Stimulated activated naive CD8-positive, alpha-beta T cell treated with anti-CD3 and anti-CD28 coated beads, Interleukin-15, amount 100 ng/mL, for 72 hours (primary cell): ENCODE data around the gene CTIF.
A peak's percentile ranks its signal among the peaks of the same experiment; 100 is the strongest.

Source experiments
- ATAC-seq: fragments of 150-1000 bp; cut with Tn5 transposase; 2 replicates; pipeline ENCODE4 v1.10.0; 2021; ENCODE audit warnings: mild to moderate bottlenecking, moderate library complexity
- DNase-seq, 2 donors: peaks; one replicate each; pipeline ENCODE4 v3.0.0; 2021 to 2022
- H3K27ac Mint-ChIP-seq, 2 donors: one replicate each; pipeline ENCODE4 v1.8.0; 2022; ENCODE audit warnings: mild to moderate bottlenecking in 2 of 2, mixed read lengths in 2 of 2, moderate library complexity in 2 of 2
- H3K27me3 Mint-ChIP-seq: one replicate; pipeline ENCODE4 v1.8.0; 2022; ENCODE audit warnings: mixed read lengths
- H3K4me1 Mint-ChIP-seq: one replicate; pipeline ENCODE4 v1.8.0; 2022; ENCODE audit warnings: mild to moderate bottlenecking, mixed read lengths
- H3K4me3 Mint-ChIP-seq, 2 donors: one replicate each; pipeline ENCODE4 v1.8.0; 2022; ENCODE audit warnings: mild to moderate bottlenecking in 2 of 2, mixed read lengths in 2 of 2, moderate library complexity in 1 of 2
- H3K9me3 Mint-ChIP-seq, 2 donors: one replicate each; pipeline ENCODE4 v1.8.0; 2022; ENCODE audit warnings: mixed read lengths in 2 of 2

The CTIF gene

DNA sequence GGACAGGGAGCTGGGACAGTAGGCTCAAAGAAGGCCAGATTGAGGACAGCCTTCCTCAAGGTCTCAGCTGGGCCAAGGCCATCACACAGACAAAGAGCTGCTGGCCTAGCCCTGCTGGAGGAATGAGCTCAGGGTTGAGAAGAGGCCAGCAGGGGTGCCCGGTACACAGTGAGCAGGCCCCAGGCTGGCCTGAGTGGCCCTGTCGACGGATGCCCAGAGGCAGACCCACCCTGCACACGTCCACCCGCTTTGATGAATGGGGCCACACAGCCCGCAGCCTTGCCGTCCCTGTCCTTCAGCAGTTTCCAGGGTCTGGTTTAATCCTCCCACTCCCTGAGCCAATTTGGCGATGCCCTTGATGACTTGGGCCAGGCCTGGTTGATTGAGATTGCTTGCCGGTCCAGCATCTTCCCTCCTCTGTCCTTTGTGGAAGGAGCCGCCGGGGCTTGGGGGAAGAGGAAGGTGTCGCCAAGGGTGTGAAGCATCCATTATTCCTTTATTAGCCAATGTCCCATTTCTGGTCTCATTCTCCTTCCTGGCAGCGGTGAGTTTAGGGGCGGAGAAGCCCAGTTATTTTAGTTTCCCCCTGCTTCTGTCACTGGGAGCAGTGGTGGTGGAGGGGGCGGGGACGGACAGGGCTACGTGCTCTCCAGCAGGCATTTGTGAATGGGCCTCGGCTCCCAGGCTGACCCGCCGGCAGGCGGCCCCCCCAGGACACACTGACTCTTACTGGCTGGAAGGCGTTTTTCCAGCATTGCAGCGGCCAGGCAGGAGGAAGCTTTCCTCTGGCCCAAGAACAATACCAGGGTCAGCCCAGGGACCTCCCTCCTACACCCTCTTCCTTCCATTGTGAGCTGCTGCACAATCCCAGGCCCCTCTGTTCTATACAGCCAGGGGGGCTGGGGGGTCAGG lies 141.8 kb downstream of the CTIF start:
- ATAC-seq: no peak
- H3K4me3 Mint-ChIP-seq: no peak overlapping the region
- peaks cover 7% of the 10 kb centered on the region for H3K4me1 Mint-ChIP-seq
- no peaks in the 10 kb centered on the region for H3K27me3 Mint-ChIP-seq
- no peaks in the 10 kb centered on the region for H3K9me3 Mint-ChIP-seq
- no peak overlapping the region for H3K27ac Mint-ChIP-seq
- no peak for DNase-seq

DNA sequence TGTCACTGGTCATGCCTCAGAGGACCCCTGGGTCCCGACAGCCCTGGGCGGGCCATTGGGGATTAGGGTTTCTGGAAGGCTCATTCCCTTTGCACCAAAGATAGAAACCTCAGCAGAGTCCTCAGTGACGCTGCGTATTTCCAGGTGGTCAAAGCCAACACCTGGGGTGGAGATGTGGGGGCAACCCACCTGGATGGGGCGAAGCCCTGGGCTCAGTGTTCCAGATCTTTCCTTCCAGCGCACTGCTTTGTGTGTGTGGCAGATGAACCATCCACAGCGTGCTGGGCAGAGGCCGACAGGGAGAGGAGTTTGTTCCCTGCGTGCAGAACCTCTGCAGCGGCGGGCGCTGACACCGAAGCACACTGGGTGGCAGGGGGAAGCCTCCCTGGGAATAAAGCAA lies 143.9 kb downstream of the CTIF start:
- Mint-ChIP-seq H3K4me1 (peaks cover 6% of the 10 kb centered on the region), H3K9me3 (no peaks in the 10 kb centered on the region), H3K27ac (no peak overlapping the region), H3K27me3 (no peaks in the 10 kb centered on the region), H3K4me3 (no peak overlapping the region)
- ATAC-seq (no peak), DNase-seq (no peak)

DNA sequence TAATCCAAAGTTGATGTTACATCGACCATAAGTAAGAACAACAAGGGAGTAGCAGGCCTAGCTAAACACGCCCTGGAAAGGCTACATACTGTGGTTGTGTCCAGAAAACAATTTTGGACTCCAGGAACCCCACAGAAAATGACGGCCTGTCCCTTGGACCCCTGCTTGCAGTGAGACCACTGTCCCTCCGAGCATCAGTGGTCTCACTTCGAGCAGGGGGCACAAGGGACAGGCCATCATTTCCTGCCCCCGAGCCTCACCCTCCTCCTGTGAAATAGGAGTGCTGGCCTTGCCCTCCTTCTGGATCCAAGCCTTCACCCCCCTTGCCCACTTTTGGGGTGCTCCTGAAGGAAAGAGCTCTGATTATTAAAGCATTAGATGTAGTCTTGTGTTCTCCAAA lies 144.4 kb downstream of the CTIF start:
- no peaks in the 10 kb centered on the region for H3K9me3 Mint-ChIP-seq
- DNase-seq (no peak), ATAC-seq (no peak)
- no peak overlapping the region for H3K4me3 Mint-ChIP-seq
- no peaks in the 10 kb centered on the region for H3K27me3 Mint-ChIP-seq
- peak overlapping the region in 1 of 2 donors; percentile 78 for H3K27ac Mint-ChIP-seq
- peaks cover 6% of the 10 kb centered on the region for H3K4me1 Mint-ChIP-seq

DNA sequence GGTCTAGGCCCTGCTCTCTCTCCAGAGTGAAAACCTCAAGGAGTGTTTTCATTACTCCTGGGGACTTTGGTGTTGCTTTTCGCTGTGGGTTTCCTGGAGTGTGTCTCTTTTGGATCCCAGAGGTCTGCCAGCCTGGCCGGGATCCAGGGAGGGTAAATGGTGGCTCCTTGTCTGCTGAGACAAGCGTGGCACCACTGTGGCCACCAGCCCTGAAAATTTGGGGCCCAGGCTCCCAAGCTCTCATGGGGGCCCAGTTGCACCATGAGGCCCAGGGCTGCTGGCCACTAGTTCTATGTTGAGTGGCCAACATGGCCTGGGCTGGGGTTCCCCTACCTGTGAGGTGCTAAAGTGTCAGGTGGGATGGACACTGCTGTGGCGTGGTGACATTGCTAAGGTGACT lies 144.8 kb downstream of the CTIF start:
- Mint-ChIP-seq H3K4me1 (peaks cover 6% of the 10 kb centered on the region), H3K4me3 (no peak overlapping the region), H3K27ac (no peak overlapping the region), H3K27me3 (no peaks in the 10 kb centered on the region), H3K9me3 (no peaks in the 10 kb centered on the region)
- DNase-seq: no peak
- ATAC-seq: no peak

DNA sequence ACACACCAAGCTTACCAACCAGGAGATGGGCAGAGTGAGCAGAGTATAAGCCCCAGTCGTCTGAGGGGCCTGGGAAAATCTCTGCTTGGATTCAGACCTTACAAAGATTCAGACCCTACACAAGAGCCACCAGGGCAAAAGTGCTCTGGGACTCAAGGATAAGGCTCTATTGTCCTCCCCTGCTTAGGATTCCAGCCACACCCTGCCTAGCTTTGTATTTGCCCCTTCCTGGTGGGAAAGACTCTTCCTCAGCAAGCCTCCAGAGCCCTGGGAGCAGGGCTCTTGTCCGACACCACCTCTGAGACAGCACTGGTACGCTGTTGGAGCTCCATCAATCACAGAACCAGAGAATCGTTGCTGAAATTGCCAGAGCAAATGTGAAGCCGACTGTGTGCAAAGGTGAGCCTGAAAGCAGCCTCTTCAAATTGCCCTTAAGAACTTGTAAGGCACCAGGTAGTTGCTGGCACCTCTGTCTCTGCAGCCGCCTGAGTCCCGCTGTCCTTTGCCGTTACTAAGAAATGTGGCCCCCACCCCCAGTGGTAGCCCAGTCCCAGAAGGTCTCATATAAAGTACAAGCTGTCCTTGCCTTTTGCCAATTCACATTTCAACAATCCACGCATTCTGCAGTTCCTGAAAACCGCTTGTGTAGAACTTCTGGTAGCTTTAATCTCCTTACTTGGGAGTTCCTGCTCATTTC lies 148.7 kb downstream of the CTIF start:
- no peak overlapping the region for H3K4me3 Mint-ChIP-seq
- ATAC-seq: no peak
- DNase-seq: no peak
- H3K27me3 Mint-ChIP-seq: no peaks in the 10 kb centered on the region
- H3K4me1 Mint-ChIP-seq: no peaks in the 10 kb centered on the region
- no peak overlapping the region for H3K27ac Mint-ChIP-seq
- H3K9me3 Mint-ChIP-seq: no peaks in the 10 kb centered on the region

DNA sequence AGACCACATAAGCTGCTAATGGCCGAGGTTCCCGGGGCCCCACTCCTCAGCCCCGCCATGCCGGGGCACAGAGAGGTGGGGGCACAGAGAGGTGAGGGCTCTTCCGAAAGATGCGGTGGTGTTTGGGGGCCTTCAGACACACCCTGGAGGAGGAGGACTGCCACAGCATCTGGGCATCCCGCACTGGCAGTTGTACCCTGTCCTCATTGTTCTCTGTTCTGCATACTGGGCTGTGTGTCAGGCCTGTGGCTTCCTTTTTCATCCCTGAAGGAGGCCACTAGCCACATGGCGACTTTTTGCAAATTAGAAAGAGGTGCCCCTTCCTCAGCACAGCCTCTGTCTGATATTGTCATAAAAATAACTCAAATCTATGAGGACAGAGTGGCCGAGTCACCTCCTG lies 150.1 kb downstream of the CTIF start:
- no peak overlapping the region for H3K27ac Mint-ChIP-seq

DNA sequence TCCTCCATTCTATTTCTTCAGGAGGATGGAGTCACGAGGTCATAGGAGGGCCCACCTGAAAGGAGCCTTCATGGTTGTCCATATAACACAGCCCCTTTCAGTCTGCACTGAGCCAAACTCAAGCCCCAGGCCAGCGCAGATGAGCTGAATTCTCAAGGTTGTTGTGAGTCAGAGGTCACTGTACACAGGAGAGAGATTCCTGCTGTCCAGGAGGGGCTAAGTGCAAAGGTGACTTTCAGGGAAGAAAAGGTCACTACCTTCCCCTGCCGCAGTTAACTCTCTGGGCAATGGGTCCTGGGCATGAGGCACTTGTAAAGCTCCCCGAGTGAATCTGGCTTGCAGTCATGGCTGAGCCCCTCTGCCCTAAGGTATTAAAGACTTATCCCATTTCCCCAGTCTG lies 150.7 kb downstream of the CTIF start:
- no peak overlapping the region for H3K27ac Mint-ChIP-seq
- no peak for ATAC-seq
- DNase-seq: no peak
- no peak overlapping the region for H3K4me3 Mint-ChIP-seq
- H3K4me1 Mint-ChIP-seq: no peaks in the 10 kb centered on the region
- no peaks in the 10 kb centered on the region for H3K27me3 Mint-ChIP-seq
- no peaks in the 10 kb centered on the region for H3K9me3 Mint-ChIP-seq

More for the DNA sequence above, 150.1 kb downstream of the CTIF start:
- ATAC-seq (no peak), DNase-seq (no peak)
- Mint-ChIP-seq H3K4me3 (no peak overlapping the region), H3K4me1 (no peaks in the 10 kb centered on the region), H3K9me3 (no peaks in the 10 kb centered on the region), H3K27me3 (no peaks in the 10 kb centered on the region)

DNA sequence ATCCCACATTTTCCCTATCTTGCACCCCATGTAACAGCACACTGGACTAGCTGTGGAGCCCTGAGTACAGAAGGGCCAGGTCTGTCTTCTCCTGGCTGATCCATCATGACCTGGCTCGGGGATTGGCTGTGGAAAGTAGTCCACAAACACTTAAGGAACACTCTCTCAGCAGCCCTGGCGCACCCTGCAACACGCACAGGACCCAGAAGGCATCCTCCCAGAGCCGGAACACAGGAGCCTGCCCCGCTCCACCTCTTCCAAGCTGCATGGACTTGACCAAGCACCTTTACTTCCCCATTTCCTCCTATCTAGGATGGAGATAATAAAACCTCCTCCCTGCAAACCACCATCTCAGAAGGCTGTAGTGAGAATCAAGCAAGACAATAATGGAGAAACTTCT lies 151.7 kb downstream of the CTIF start:
- ATAC-seq: no peak
- no peak for DNase-seq
- Mint-ChIP-seq H3K4me1 (no peaks in the 10 kb centered on the region), H3K9me3 (no peaks in the 10 kb centered on the region), H3K4me3 (no peak overlapping the region), H3K27me3 (no peaks in the 10 kb centered on the region), H3K27ac (no peak overlapping the region)

DNA sequence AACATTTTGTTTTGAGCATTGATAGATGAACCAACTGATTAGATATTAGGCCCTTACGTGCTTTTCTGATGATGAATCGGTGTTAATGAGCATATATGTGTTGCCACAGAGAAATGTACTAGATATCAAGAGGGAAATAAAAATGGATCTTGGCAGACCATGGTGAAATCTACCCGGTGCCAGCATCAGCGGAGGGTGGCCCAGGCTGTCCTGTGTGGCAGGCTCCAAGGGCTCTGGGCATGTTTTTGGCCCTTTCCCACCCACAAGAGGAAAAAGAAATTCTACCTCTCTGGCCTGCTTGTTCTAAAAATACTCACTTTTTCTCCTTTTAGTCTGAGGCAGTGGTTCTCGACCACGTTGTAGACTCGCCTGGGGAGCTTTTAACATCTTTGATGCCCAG lies 154.2 kb downstream of the CTIF start:
- Mint-ChIP-seq H3K4me3 (no peak overlapping the region), H3K9me3 (no peaks in the 10 kb centered on the region), H3K4me1 (no peaks in the 10 kb centered on the region), H3K27me3 (no peaks in the 10 kb centered on the region), H3K27ac (no peak overlapping the region)
- DNase-seq (no peak), ATAC-seq (no peak)

DNA sequence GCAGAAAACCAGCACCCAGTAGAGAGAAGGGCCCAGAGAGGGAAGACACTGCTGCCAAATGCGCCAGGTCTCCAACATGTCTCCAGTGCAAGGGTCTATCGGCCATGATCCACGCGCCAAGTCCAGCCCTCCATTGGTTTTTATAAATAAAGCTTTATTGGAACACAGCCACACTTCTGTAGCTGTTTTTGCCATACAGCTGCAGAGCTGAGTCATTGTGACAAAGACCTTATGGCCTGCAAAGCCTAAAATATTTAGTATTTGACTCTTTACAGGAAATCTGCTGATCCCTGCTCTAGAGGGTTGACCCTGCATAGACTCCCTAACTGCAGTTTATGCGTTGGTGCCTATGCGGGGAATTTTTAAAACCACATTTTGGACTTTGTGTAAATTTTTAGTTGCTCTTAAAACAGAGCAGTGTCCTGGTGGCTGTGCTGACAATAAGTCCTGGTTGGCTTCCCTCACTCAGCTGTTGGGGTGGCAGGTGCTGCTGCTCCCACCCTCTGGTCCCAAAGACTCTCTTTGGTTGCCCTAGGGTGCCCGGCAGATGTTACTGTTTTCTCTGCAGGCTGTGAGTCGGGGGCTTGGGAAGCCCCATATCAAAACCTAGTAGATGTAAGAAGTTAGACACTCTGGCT lies 154.9 kb downstream of the CTIF start:
- Mint-ChIP-seq H3K4me3 (no peak overlapping the region), H3K27me3 (no peaks in the 10 kb centered on the region), H3K4me1 (peaks cover 4% of the 10 kb centered on the region), H3K27ac (peak overlapping the region in 1 of 2 donors; percentile 89), H3K9me3 (no peaks in the 10 kb centered on the region)
- DNase-seq (no peak), ATAC-seq (no peak)

DNA sequence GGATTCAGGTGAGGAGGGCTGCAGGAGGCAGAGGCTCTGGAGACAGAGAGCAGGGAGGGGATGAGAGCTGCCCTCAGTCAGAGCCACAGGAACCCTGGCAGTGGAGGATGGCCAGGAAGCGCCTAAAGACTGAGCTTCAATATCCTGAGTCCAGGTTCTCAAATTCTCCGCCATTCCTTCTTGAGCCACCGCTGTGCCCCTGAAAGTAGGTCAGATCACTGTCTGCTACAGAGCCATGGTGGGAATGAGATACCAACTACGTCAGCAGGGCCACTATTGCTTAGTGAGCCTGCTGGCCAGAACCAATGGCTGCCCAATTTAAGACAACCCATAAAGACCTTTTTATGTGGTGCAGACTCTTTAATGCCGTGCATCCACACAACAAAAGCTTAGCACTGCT lies 155.5 kb downstream of the CTIF start:
- peak overlapping the region in 1 of 2 donors; percentile 89 for H3K27ac Mint-ChIP-seq
- DNase-seq: no peak
- no peaks in the 10 kb centered on the region for H3K9me3 Mint-ChIP-seq
- peaks cover 7% of the 10 kb centered on the region for H3K4me1 Mint-ChIP-seq
- no peak overlapping the region for H3K4me3 Mint-ChIP-seq
- no peak for ATAC-seq
- no peaks in the 10 kb centered on the region for H3K27me3 Mint-ChIP-seq

DNA sequence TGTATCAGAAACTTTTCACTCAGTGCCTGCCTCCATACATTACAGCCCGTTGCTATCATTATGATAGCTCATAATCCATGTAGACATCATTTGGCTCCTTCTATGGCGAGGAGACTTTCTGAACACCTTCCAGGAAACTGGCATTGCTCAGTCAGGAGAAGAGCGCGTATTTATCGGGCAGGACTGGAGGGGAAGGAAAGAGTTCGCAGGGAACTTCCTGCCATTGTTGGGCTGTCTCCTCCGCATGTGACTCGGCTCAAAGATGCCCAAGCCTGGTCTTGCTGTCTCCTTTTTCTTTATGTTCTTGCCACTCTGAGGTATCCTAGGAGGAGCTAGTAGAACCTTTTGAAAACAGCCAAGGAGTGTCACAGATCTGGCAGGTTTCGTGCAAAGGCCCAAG lies 156.8 kb downstream of the CTIF start:
- DNase-seq (no peak), ATAC-seq (no peak)
- Mint-ChIP-seq H3K27me3 (no peaks in the 10 kb centered on the region), H3K9me3 (no peaks in the 10 kb centered on the region), H3K27ac (no peak overlapping the region), H3K4me3 (no peak overlapping the region), H3K4me1 (peaks cover 15% of the 10 kb centered on the region)

DNA sequence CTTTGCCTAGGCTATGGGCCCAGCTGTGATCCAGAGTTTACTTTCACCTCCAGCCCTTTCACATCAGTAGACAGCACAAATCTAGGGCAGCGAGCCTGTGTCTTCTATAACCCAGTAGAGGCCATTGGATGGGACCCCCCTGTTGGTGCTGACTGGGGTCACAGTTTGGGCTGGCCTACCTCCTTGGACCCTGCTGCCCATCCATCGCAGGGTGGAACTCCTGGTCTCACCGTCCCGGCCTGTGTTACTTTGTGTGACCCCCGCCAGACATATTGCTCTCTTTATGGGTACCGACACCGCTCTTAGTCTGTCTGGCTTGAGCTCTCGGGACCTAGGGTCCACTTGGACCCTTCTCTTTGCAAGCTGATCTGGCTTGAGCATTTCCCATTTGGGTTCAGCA lies 157.4 kb downstream of the CTIF start:
- Mint-ChIP-seq H3K4me3 (no peak overlapping the region), H3K27ac (peak overlapping the region in 1 of 2 donors; percentile 91)

DNA sequence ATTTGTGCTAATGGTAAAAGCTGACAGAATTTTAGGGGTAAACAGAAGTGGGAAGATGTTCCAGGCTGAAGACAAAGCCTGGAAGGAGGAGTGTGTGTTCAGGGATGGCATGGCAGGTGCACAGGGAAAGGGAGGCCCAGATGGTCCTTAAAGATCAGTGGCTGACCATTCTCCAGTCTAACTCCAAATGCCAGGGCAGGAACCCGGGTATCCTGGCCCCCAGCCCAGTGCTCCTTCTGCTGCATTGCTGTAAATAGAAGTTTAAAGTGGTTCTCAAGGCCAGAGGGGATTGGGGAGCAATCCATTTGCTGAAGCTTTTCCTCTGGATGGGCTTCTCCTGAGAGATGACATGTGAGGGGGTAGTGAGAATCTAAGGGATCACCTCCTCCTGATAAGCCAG lies 158.6 kb downstream of the CTIF start:
- H3K27ac Mint-ChIP-seq: no peak overlapping the region
- DNase-seq: no peak
- no peak for ATAC-seq
- no peaks in the 10 kb centered on the region for H3K9me3 Mint-ChIP-seq
- H3K4me1 Mint-ChIP-seq: peaks cover 28% of the 10 kb centered on the region
- H3K4me3 Mint-ChIP-seq: no peak overlapping the region
- no peaks in the 10 kb centered on the region for H3K27me3 Mint-ChIP-seq

More for the DNA sequence above, 157.4 kb downstream of the CTIF start:
- Mint-ChIP-seq H3K4me1 (peaks cover 18% of the 10 kb centered on the region), H3K27me3 (no peaks in the 10 kb centered on the region), H3K9me3 (no peaks in the 10 kb centered on the region)
- no peak for ATAC-seq
- no peak for DNase-seq

DNA sequence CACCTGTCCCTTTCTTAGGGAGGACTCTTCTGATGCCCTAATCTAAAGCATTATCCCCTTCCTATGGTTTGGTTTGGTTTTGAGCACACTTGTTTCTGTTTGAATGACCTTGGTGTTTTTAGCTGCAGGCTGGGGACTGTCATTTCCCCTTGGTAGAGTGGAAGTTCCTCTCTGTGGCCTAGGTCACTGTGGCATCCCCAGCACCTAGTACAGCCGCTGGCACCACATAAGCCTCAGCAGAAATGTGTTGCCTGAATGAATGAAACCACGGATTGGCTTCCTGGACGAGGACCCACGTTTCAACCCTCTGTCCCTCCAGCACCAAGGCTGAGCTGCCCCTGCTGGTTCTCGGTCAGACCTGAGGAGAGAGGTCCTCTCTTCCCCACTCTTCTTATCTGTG lies 159.9 kb downstream of the CTIF start:
- Mint-ChIP-seq H3K27me3 (no peaks in the 10 kb centered on the region), H3K4me3 (no peak overlapping the region), H3K9me3 (no peaks in the 10 kb centered on the region), H3K27ac (no peak overlapping the region), H3K4me1 (peaks cover 40% of the 10 kb centered on the region)
- DNase-seq: no peak
- peak; percentile 61 for ATAC-seq

DNA sequence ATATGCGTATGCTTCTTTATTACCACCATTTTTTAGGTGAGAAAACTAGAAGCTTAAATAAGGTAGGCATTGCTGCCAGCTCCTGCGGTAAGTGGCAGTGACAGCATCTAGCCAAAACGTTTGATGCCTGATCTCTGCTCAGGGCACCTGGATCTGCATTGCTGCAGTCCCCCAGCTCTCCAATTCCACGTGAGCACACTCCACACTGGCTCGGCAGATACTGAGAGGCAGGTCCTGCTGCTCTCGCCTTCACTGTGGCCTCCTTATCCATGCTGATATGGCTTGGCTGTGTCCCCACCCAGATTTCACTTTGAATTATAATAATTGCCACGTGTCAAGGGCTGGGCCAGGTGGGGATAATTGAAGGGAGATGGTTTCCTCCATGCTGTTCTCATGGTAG lies 160.9 kb downstream of the CTIF start:
- no peak for ATAC-seq
- Mint-ChIP-seq H3K27me3 (no peaks in the 10 kb centered on the region), H3K4me1 (peaks cover 40% of the 10 kb centered on the region), H3K9me3 (no peaks in the 10 kb centered on the region), H3K27ac (peak overlapping the region in 1 of 2 donors; percentile 16), H3K4me3 (no peak overlapping the region)
- DNase-seq: no peak
